ENCODE data around the gene RAB5IF.
"Not testable (repeated sequence)": the region's sequence is repeated elsewhere in the genome, so short reads cannot be mapped to it uniquely, and the experiment has no call there.

RAB5IF gene

DNA sequence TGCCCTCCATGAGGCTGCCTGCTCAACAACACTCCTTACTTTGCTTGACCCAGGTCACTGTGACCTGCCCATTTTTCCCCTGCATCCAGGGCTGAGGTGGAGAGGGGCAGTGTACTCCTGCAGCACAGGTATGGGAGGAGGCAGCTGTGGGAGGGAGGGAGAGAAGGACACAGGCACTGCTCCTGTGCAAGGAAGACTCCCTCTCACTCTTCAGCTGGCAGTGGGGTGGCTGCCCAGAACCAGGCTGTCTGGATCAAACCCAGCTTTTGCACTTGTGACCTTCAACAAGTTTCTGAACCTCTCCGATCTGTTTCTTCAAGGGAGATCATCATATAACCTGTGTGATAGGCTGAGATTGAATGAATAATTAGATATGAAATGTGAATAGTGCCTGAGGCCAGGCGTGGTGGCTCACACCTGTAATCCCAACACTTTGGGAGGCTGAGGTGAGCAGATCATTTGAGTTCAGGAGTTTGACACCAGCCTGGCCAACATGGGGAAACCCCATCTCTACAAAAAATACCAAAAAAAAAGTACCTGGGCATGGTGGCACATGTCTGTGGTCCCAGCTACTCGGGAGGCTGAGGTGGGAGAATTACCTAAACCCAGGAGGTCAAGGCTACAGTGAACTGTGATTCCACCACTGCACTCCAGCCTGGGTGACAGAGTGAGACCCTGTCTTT, 18.1 kb upstream of the RAB5IF start:
- DNase-seq: no peak

DNA sequence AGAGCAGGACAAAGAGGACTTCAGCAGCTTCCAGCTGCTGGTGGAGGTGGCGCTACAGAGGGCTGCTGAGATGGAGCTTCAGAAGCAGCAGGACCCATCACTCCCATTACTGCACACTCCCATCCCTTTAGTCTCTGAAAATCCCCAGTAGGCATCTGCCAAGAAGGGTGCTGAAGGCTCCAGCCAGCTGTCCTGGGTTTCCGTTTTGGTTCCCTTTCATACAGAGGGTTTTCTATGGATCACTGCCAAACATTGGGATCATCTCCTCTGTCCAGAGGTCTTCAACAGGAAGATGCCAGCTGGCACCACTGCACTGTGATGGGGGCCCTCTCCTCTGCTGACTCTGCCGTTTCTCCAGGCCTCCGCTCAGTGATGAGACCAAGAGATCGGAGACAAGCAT, 14.3 kb upstream of the RAB5IF start:
- no peak for DNase-seq

- peak; percentile 66 for DNase-seq
These were observed 13.5 kb upstream of the RAB5IF start for GRCh38 chr20:36591854-36592641.

DNA sequence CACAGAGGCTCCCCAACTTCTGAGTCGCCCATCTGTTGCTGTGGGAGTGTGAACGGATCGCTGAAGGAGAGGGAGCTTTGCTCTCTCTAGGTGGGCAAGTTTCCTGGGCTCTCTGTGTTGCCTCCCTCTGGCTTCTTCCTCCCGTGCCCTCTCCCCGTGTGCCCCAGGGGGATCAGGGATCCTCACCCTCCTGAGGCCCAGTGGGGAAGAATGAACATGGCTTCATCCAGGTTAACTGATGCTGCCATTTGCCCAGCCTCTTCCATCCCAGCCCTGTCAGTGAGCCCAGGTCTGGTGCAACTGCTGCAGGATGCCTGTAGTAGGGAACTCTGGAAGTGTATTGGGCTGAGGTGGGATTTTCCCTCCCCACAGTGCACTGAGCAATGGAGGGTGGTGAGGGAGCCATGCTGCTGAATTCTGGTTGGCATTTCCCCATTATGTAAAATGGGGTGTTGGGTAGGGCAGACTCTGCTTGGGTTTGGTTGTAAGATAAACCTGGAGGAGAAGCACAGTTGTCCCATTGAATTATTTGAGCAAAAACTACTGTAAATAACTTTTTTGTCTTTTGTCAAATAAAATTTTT, 12.1 kb upstream of the RAB5IF start:
- no peak for DNase-seq

GRCh38 chr20:36599912-36600345, 5.7 kb upstream of the RAB5IF start:
- no peak for DNase-seq

GRCh38 chr20:36601540-36601939, 4.0 kb upstream of the RAB5IF start:
- DNase-seq: no peak

GRCh38 chr20:36604952-36605398, 604 bp upstream of the RAB5IF start:
- DNase-seq: peak; percentile 54

DNA sequence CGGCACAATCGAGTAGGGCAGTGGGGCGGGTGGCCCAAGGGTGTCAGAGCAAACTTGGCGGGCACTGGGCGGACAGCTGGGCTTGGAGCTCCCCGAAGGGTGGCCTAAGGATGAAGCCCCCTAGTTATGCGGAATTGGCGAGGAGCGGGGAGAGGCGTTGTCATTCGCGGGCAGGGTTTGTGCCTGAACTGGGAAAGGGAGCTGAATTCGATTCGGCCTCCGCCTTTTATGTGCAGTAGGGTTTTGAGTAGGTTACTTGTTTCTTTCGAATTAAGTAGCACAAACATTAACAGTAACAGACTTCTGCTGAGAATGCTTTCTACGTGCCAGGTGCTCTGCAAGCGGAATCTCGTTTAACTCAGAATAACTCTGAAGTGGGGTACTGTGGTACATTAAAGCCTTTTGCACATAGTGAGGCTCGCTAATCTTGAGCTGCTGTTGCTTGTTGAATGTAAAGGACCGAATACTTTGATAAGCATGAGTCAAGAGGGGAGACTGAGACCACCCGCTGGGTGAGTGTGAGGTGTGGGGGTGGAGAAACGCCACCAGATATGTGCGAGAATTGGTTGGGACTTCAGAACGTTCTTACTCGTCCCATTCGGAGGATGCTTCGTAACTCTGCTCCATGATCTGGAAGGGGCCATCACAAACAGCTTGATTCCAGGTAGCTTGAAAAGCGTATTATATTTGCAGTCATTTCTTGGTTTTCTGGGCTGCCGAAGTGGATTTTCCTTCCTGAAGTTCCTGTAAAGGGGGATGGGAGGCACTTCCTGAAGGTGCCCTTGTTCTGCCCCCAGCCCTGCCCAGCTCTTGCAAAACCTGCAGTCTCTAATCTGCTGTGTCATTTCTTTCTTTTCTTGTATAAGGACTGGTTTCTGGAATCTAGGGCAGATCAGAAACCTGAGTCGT, 833 bp downstream of the RAB5IF start:
- DNase-seq: peak; percentile 17

- no peak for DNase-seq
These were observed 2.2 kb downstream of the RAB5IF start for GRCh38 chr20:36607586-36608387.

GRCh38 chr20:36608388-36608728, 2.8 kb downstream of the RAB5IF start:
- DNase-seq: not testable (repeated sequence)

DNA sequence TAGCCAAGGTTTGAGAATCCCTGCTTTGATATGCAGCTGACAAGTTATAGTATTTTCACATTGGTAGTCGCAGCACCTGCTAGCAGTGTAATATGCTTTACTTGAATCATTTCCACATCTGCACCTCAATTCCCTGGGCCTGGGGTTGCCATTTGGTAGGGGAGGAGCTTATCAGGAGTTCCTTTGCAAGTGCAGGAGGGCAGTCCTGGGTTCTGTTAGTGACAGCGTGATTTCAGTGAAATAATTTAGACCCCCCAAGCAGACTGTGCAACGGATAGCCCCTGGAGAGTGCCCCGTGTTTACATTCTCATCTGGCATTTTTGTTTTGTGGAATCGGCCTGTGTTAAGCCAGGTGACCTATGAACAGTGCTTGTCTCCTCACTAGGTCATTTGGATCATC, 6.0 kb downstream of the RAB5IF start:
- no peak for DNase-seq

GRCh38 chr20:36613974-36614373, 8.4 kb downstream of the RAB5IF start:
- DNase-seq: no peak

DNA sequence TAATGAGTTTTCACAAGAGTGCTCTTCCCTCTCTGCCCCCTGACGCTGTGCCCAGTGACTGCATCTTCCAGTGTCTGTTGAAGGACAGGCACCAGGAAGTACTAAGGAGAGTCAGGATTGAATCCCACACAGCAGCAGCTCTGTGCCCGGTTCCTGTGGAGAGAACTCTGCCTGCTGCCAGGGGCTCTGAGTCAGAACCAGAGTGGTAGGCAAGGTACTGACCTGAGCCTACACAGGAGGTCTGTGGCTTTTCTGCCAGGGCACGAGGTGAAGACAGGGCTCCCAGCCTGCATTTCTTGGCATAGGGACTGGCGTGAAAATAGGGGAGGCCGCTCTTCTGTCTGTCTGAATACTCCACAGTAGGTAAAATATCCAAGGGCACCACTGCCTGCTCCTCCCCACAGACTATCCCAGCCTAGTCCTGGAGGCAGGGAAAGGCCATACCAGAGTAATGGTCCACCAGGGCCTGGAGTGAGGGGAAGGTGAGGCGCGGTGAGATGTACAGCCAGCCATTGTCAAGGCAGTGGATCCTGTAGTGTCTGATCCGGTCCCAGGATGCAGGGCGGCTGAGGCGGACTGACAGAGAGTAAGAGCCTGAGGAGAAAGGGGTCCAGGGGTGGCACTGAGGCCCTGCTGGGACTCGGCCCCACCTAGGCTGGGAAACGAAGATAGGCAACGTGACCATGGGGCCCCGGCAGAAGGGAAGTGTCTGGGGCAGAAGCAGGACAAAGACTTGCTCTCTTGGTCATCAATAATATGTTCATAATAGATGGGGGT, 9.4 kb downstream of the RAB5IF start:
- DNase-seq: no peak

DNA sequence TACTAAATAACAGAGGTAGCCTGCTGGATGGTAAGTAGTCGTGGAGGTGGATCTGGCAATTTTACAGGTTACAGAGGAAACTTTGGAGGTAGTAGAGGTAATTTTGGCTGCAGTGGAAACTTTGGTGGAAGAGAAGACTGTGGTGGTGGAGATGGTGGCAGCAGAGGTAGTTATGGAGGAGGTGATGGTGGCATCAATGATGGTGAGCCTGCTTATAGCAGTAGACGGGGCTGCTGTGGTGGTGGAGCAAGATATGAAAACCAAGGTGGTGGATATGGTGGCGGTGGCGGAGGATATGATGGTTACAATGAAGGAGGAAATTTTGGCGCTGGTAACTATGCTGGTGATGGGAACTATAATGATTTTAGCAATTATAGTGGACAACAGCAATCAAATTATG, 15.3 kb downstream of the RAB5IF start:
- DNase-seq: no peak

DNA sequence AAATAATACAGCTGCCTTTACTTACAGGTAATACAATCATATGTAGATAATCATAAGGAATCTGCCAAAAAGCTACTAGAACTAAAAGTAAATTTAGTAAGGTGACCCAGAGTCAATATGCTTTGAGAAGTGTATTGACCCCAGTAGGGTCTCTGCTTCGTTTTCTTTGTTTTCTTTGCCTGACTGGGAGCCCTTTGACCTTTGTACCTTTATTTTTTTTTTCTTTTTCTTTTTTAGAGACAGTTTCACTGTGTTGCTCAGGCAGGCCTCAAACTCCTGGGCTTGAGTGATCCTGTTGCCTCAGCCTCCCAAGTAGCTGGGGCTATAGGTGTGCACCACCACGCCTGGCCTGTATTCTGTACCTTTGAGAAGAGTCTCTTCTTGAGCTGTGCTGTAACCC, 17.9 kb downstream of the RAB5IF start:
- no peak for DNase-seq

- no peak for DNase-seq
These were observed 18.7 kb downstream of the RAB5IF start for GRCh38 chr20:36624068-36624943.

DNA sequence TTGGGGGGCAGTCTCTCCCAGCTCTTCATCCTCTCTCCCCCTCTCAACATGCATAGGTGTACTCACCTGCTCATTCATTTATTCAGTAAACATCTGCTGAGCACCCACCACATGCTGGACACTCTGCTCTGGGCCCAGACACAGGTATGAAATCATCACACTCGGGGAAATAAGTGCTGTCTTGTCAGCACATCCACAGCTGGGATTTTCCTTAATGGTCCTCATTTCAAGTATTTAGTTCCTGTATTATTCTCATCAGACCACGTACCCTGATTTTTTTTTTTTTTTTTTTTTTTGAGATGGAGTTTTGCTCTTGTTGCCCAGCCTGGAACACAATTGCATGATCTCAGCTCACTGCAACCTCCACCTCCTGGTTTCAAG, 19.4 kb downstream of the RAB5IF start:
- no peak for DNase-seq

DNA sequence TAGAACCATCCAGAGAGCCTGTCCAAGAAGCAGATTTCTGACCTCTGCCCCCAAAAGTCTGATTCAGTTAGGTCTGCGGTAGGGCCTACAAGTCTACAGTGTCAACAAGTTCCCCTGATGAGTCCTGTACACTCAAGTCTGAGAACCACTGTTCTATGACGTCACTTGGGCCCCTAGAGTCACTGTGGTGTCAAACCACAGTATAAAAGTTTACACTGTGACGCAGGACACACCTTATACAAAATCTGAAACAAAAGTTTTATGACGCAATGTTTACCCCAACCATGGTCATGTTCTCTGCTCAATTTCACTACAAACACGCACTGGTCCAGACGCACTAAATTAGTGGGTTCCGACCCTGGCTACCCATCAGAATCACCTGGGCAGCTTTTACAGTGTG, 22.5 kb downstream of the RAB5IF start:
- DNase-seq: no peak

DNA sequence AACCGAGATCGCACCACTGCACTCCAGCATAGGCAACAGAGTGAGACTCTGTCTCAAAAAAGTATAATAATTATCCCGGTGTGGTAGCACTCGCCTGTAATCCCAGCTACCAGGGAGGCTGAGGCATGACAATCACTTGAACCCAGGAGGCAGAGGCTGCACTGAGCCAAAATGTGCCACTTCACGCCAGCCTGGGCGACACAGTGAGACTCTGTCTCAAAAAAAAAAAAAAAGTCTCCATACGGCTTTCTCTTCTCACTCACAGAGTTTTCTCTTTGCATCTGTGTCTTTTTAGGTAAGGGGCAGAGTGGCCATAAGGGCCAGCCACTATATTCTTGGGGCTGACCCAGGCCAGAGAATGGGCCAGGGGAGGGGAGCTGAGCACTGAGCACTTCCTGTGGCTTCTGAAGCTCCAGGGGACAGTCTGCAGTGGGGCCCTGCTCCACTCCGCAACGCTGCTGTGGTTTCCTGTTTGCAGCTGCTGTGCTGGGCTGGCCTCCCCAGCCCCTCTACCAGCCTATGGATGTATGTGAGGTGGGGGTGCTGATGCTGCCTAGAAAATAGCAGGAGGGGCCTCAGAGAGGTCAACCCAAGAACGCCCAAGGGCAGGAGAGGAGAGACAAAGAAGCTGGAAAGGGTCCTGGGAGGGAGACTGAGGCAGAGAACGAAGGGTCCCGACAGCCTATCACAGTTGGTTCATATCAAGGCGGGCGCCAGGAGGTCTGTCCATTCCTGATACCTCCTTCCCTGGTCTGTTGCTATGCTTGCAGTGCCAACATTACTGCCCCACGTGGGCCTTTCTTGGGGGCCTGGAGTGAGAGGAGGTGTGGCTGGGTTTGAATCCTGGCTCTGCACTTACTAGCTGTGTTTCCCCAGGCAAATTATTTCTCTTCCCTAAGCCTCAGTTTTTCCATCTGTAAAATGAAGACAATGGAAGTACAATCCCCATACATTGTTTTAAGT, 24.4 kb downstream of the RAB5IF start:
- peak; percentile 47 for DNase-seq

Data from activated naive CD4-positive, alpha-beta T cell treated with Interleukin-2 at 50 U/mL for 16 hours (primary cell).